K562 (cell line): ENCODE measurements around the gene BHLHE23. TPM values are rescaled to one million over a fixed set of nuclear protein-coding genes. Genes with fewer than 3 reads are reported as not detected.

Experiments
- ATAC-seq: fragments of 200-7000 bp; cut with Tn5 transposase; 3 replicates; pipeline ENCODE4 v1.9.1; 2020; ENCODE audit warnings: moderate library complexity
- BruUV-seq: library from RNA; stranded (reverse); fragments of 400-500 nt; replicated peaks from 2 replicates; lab custom pipeline; 2021; lab: Mats Ljungman, UMichigan
- CTCF ChIA-PET: fragments of 300-600 bp; formaldehyde crosslinking; extraction: SDS; loops from one replicate; lab custom pipeline; 2021; ENCODE audit warnings: low intra/inter-chr PET ratio; lab: Yijun Ruan, JAX
- POLR2A ChIA-PET: fragments of 300-600, 350-650 bp; sonication (Branson Sonifier 250); formaldehyde crosslinking; extraction: SDS; loops from one replicate; lab custom pipeline; 2021; ENCODE audit warnings: antibody characterized with exemption, inconsistent platforms; lab: Yijun Ruan, JAX
- DNase-seq, 4 experiments: peaks; one replicate each; pipeline versions ENCODE4 v3.0.0 to v3.0.0-alpha.2; 2011 to 2018; ENCODE audit warnings: low spot score in 3 of 4, mixed read lengths in 3 of 4; ENCODE audit errors: extremely low read depth in 1 of 4
- FAIRE-seq: peaks from 2 replicates; lab custom pipeline; 2011; peaks lifted over from hg19 to GRCh38; lab: Jason Lieb, UNC
- H2AFZ ChIP-seq: 2 replicates; pipeline ENCODE4 v1.6.0; 2011; ENCODE audit warnings: low read depth, low read length, control low read depth, inconsistent platforms
- H3K27ac ChIP-seq: fragments of 200-600 bp; 3 replicates; pipeline ENCODE4 v1.8.0; 2011; ENCODE audit warnings: low read depth, mild to moderate bottlenecking, control low read depth, inconsistent platforms, low read length, moderate library complexity, mixed read lengths; ENCODE audit errors: extremely low read depth
- H3K27me3 ChIP-seq, 2 experiments: fragments of 300-600 bp in 1 of 2; 2 replicates in 1 of 2; 3 replicates in 1 of 2; pipeline versions ENCODE4 v1.6.0 to v1.8.0; 2011; ENCODE audit warnings: inconsistent platforms in 2 of 2, low read length in 2 of 2, mild to moderate bottlenecking in 1 of 2, mixed read lengths in 1 of 2, moderate library complexity in 1 of 2; ENCODE audit not compliant: control insufficient read depth in 2 of 2, insufficient read depth in 2 of 2
- H3K36me3 ChIP-seq: fragments of 300-600 bp; 3 replicates; pipeline ENCODE4 v1.8.0; 2011; ENCODE audit warnings: mild to moderate bottlenecking, low read length, inconsistent platforms; ENCODE audit not compliant: control insufficient read depth, insufficient read depth
- H3K4me1 ChIP-seq, 2 experiments: fragments of 200-600 bp in 1 of 2; replicated peaks in 1 of 2; 2 replicates in 1 of 2; 3 replicates in 1 of 2; pipeline versions ENCODE4 v1.5.1 to v1.8.0; 2011; ENCODE audit warnings: inconsistent platforms in 2 of 2, low read length in 2 of 2, mild to moderate bottlenecking in 1 of 2, mixed read lengths in 1 of 2, moderate library complexity in 1 of 2; ENCODE audit not compliant: control insufficient read depth in 2 of 2, insufficient read depth in 2 of 2
- H3K4me2 ChIP-seq: 2 replicates; pipeline ENCODE4 v1.6.1; 2011; ENCODE audit warnings: low read length, control low read depth, inconsistent platforms, mixed read lengths; ENCODE audit not compliant: insufficient read depth
- H3K4me3 ChIP-seq: fragments of 200-600 bp; sonication (generic), shearing (Covaris generic); 2 replicates; pipeline ENCODE4 v1.5.1; 2016; ENCODE audit warnings: control low read depth, inconsistent platforms
- H3K79me2 ChIP-seq: fragments of 200-600 bp; 3 replicates; pipeline ENCODE4 v1.8.0; 2011; ENCODE audit warnings: low read length, inconsistent platforms; ENCODE audit not compliant: control insufficient read depth, insufficient read depth
- H3K9ac ChIP-seq, 2 experiments: 2 replicates each; pipeline versions ENCODE4 v1.6.0 to v1.6.1; 2011; ENCODE audit warnings: low read depth in 2 of 2, low read length in 2 of 2, control low read depth in 1 of 2, inconsistent platforms in 1 of 2, mild to moderate bottlenecking in 1 of 2, mixed read lengths in 1 of 2; ENCODE audit not compliant: insufficient read depth in 1 of 2
- H3K9me1 ChIP-seq: one replicate; pipeline ENCODE4 v1.6.0; 2011; ENCODE audit warnings: inconsistent platforms, mild to moderate bottlenecking, low read length, moderate library complexity; ENCODE audit not compliant: control insufficient read depth, insufficient read depth
- H3K9me3 ChIP-seq: replicated peaks from 2 replicates; pipeline ENCODE4 v1.5.1; 2011; ENCODE audit warnings: low read depth, low read length, inconsistent platforms; ENCODE audit not compliant: control insufficient read depth, insufficient read depth
- H4K20me1 ChIP-seq: replicated peaks from 2 replicates; pipeline ENCODE4 v1.6.1; 2011; ENCODE audit warnings: low read length, inconsistent platforms, mixed read lengths; ENCODE audit not compliant: control insufficient read depth, insufficient read depth
- REST ChIP-seq, 2 experiments: fragments of 450-650 bp; formaldehyde crosslinking in 1 of 2; IDR thresholded peaks; 2 replicates each; pipeline versions ENCODE4 v1.4.0 to v1.6.1; 2014 to 2020; ENCODE audit warnings: mild to moderate bottlenecking in 2 of 2, borderline replicate concordance in 1 of 2, low read depth in 1 of 2
- WGBS: fragments of 100-300 bp; shearing (Covaris generic); methylation state at CpG from one replicate; pipeline ENCODE4 v1.1.6; 2016; ENCODE audit warnings: low coverage, mixed read lengths; ENCODE audit not compliant: insufficient coverage; ENCODE audit errors: missing lambda C conversion rate; 5-methylcytosine and 5-hydroxymethylcytosine counted together
- in situ Hi-C: fragments of 300-500 bp; cut with MboI; formaldehyde crosslinking; loops from 4 replicates; pipeline ENCODE4 v1.15.0; 2018; ENCODE audit warnings: inconsistent platforms, mixed read lengths
- intact Hi-C: fragments of 100-400 bp; cut with micrococcal nuclease; formaldehyde crosslinking; loops from 2 replicates; pipeline ENCODE4 v1.14.2; 2022
- polyA plus RNA-seq, 8 experiments: library from polyadenylated mRNA; depleted of rRNA in 4 of 8; stranded (reverse) in 5 of 8; unstranded in 3 of 8; fragments of >200 nt; fragmentation: Nextera tagmentation in 2 of 8; fragmentation: Illumina TruSeq in 1 of 8; extraction: Ambion mirVana in 2 of 8; extraction: Trizol in 1 of 8; gene quantifications; 2 replicates each; pipeline versions ENCODE4 v1.2.1 to v1.2.3, GENCODE V29; 2011 to 2014; ENCODE audit warnings: inconsistent platforms in 1 of 8, missing spikeins in 1 of 8
- total RNA-seq, 7 experiments: library from RNA; depleted of rRNA in 6 of 7; stranded (reverse); fragments of >200 nt in 6 of 7; fragmentation: Illumina TruSeq in 2 of 7; extraction: Trizol in 2 of 7; gene quantifications; 2 replicates each; pipeline versions ENCODE4 v1.2.1 to v1.2.3, GENCODE V29; 2011 to 2021; ENCODE audit warnings: low replicate concordance in 1 of 7

Gene BHLHE23
- total and polyA plus RNA-seq, 9 of the 15 experiments (the other 6 are each of a cell fraction or from before 2014, with no cell fraction given) = not detected

DNA sequence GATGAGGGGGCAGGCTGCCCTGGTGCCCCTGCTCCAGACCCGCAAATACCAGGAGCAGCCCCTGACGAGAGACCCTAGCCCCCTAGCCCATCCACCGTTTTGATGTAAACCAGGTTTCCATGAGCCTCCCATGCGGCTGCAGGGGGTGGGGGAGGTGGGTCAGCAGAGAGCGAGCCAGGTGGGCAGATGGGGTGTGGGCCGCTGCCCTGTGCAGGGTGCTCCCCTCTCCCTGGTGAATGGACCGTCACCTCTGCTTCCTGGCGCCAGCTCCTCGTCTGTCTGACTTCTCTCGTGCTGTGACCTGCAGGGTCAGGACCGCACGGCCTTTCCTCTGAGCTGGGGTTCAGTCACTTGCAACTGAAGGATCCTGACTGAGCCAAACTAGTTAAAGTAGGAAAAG, 15.7 kb upstream of the BHLHE23 start:
- no peak for TF ChIP-seq REST (IDR thresholded peaks at IDR 0.05; ENCODE audit: borderline replicate concordance)
- no peak for TF ChIP-seq REST (CRISPR knock-in tag; IDR thresholded peaks at IDR 0.05; ENCODE audit: low read depth)
- no peak overlapping the region for H2AFZ ChIP-seq
- no peak for FAIRE-seq
- BruUV-seq = no TSS peak
- no peaks in the 10 kb centered on the region for H3K79me2 ChIP-seq
- H3K4me3 ChIP-seq = no peak overlapping the region
- POLR2A ChIA-PET = interaction anchor here (0.6 to 0.9 kb wide), 3 partner anchors 47 to 181 kb away, joined by 3 read pairs; no protein-coding TSS in a partner anchor
- peaks cover 87 to 92% of the 10 kb centered on the region in 2 experiments for H3K27me3 ChIP-seq
- no peak overlapping the region for H3K4me2 ChIP-seq
- ATAC-seq = no peak
- in situ Hi-C loops = no loop called here
- DNase-seq = no peak
- H3K4me1 ChIP-seq = peaks cover 0 to 21% of the 10 kb centered on the region in 2 experiments; a peak in 2 of 5 replicates
- peaks cover 9% of the 10 kb centered on the region; the same call in 1 of the 2 replicates for H4K20me1 ChIP-seq
- no peaks in the 10 kb centered on the region for H3K36me3 ChIP-seq
- 0% methylated on average over 7 of the region's 12 CpGs for WGBS
- H3K9ac ChIP-seq = no peak overlapping the region
- H3K9me1 ChIP-seq = no peaks in the 10 kb centered on the region
- H3K27ac ChIP-seq = no peak overlapping the region
- no peaks in the 10 kb centered on the region for H3K9me3 ChIP-seq
- CTCF ChIA-PET = no interaction called here
- intact Hi-C loops = no loop called here
